GM12878 (cell line): ENCODE results near the gene TSPAN7. TPM values are rescaled to one million over a fixed set of nuclear protein-coding genes. Genes with fewer than 3 reads are reported as not detected.

ENCODE experiments used
- ATAC-seq: fragments of 200-7000 bp; cut with Tn5 transposase; 3 replicates; pipeline ENCODE4 v1.9.1; 2020; ENCODE audit warnings: mild to moderate bottlenecking, moderate library complexity
- BruUV-seq: library from RNA; stranded (reverse); fragments of 400-500 nt; replicated peaks from 2 replicates; lab custom pipeline; 2021; lab: Mats Ljungman, UMichigan
- CTCF ChIA-PET: fragments of 300-600 bp; sonication (Branson Sonifier 250); formaldehyde crosslinking; extraction: SDS; loops from one replicate; lab custom pipeline; 2021; ENCODE audit warnings: inconsistent platforms; lab: Yijun Ruan, JAX
- POLR2A ChIA-PET: fragments of 350-600 bp; formaldehyde crosslinking; extraction: SDS; loops from one replicate; lab custom pipeline; 2021; ENCODE audit warnings: inconsistent platforms; lab: Charles Lee
- RAD21 ChIA-PET: fragments of 300-600 bp; sonication (Branson Sonifier 250); formaldehyde crosslinking; loops from one replicate; lab custom pipeline; 2023; ENCODE audit warnings: antibody characterized with exemption; ENCODE audit not compliant: unreplicated experiment; lab: Charles Lee
- SMC1A ChIA-PET: fragments of 300-600 bp; sonication (Branson Sonifier 250); formaldehyde crosslinking; loops from one replicate; lab custom pipeline; 2023; ENCODE audit not compliant: unreplicated experiment, uncharacterized antibody; lab: Charles Lee
- DNase-seq: peaks from one replicate; pipeline ENCODE4 v3.0.0-alpha.2; 2011; ENCODE audit warnings: low read depth, low spot score
- FAIRE-seq: peaks from 3 replicates; lab custom pipeline; 2011; peaks lifted over from hg19 to GRCh38; lab: Jason Lieb, UNC
- H2AFZ ChIP-seq: 2 replicates; pipeline ENCODE4 v1.6.0; 2011; ENCODE audit warnings: low read depth, low read length, control low read depth; ENCODE audit not compliant: control insufficient read depth
- H3K27ac ChIP-seq: 2 replicates; pipeline ENCODE4 v1.5.1; 2011; ENCODE audit warnings: control low read depth; ENCODE audit not compliant: control insufficient read depth, insufficient read depth
- H3K27me3 ChIP-seq, 2 experiments: replicated peaks in 1 of 2; 2 replicates each; pipeline versions ENCODE4 v1.6.0 to v1.6.1; 2011; ENCODE audit warnings: low read length in 1 of 2; ENCODE audit not compliant: control insufficient read depth in 2 of 2, insufficient read depth in 2 of 2
- H3K36me3 ChIP-seq, 2 experiments: 2 replicates each; pipeline ENCODE4 v1.5.1; 2011; ENCODE audit warnings: low read length in 1 of 2; ENCODE audit not compliant: control insufficient read depth in 2 of 2, insufficient read depth in 2 of 2
- H3K4me1 ChIP-seq: 2 replicates; pipeline ENCODE4 v1.6.1; 2011; ENCODE audit warnings: mild to moderate bottlenecking, low read length, moderate library complexity, mixed read lengths; ENCODE audit not compliant: control insufficient read depth, insufficient read depth
- H3K4me2 ChIP-seq: 2 replicates; pipeline ENCODE4 v1.6.0; 2011; ENCODE audit warnings: control low read depth; ENCODE audit not compliant: control insufficient read depth, insufficient read depth
- H3K4me3 ChIP-seq: fragments of 200-600 bp; sonication (generic); 2 replicates; pipeline ENCODE4 v1.5.1; 2016
- H3K79me2 ChIP-seq: 2 replicates; pipeline ENCODE4 v1.6.0; 2011; ENCODE audit warnings: low read length; ENCODE audit not compliant: control insufficient read depth, insufficient read depth
- H3K9ac ChIP-seq: 2 replicates; pipeline ENCODE4 v1.8.0; 2011; ENCODE audit warnings: low read length, control low read depth, mixed read lengths; ENCODE audit not compliant: control insufficient read depth, insufficient read depth
- H3K9me3 ChIP-seq: replicated peaks from 3 replicates; pipeline ENCODE4 v1.5.1; 2011; ENCODE audit warnings: mild to moderate bottlenecking, low read length; ENCODE audit not compliant: control insufficient read depth, insufficient read depth
- H4K20me1 ChIP-seq: 2 replicates; pipeline ENCODE4 v1.6.0; 2011; ENCODE audit not compliant: control insufficient read depth, insufficient read depth
- ATF2 ChIP-seq: IDR thresholded peaks from 2 replicates; pipeline ENCODE4 v1.6.1; 2012; ENCODE audit warnings: low read length, inconsistent platforms
- E2F8 ChIP-seq: fragments of 450-650 bp; IDR thresholded peaks from 2 replicates; pipeline ENCODE4 v1.6.1; 2018; ENCODE audit warnings: mild to moderate bottlenecking, low read depth, moderate library complexity; ENCODE audit not compliant: partially characterized antibody
- JUNB ChIP-seq: IDR thresholded peaks from 2 replicates; pipeline ENCODE4 v1.6.1; 2016; ENCODE audit warnings: antibody characterized with exemption, mild to moderate bottlenecking
- KAT2A ChIP-seq: conservative IDR thresholded peaks from 2 replicates; pipeline ENCODE4 v1.6.1; 2011; ENCODE audit warnings: low read depth, low read length; ENCODE audit not compliant: control insufficient read depth
- LARP7 ChIP-seq: fragments of 450-650 bp; IDR thresholded peaks from 2 replicates; pipeline ENCODE4 v1.6.1; 2017; ENCODE audit warnings: mild to moderate bottlenecking
- NFXL1 ChIP-seq: fragments of 450-650 bp; IDR thresholded peaks from 2 replicates; pipeline ENCODE4 v1.6.1; 2017; ENCODE audit warnings: antibody characterized with exemption, mild to moderate bottlenecking, borderline replicate concordance
- POLR2AphosphoS2 ChIP-seq: IDR thresholded peaks from 2 replicates; pipeline ENCODE4 v1.6.1; 2011; ENCODE audit warnings: low read depth, mild to moderate bottlenecking, low read length, improper control_type of control experiment, moderate library complexity
- RELA ChIP-seq: fragments of 450-650 bp; IDR thresholded peaks from 2 replicates; pipeline ENCODE4 v1.8.0; 2014; ENCODE audit warnings: borderline replicate concordance; ENCODE audit not compliant: partially characterized antibody
- SIN3A ChIP-seq: IDR thresholded peaks from 2 replicates; pipeline ENCODE4 v1.6.1; 2012; ENCODE audit warnings: low read depth, low read length, improper control_type of control experiment
- TCF3 ChIP-seq: IDR thresholded peaks from 2 replicates; pipeline ENCODE4 v1.6.1; 2012; ENCODE audit warnings: low read depth, mild to moderate bottlenecking, low read length, borderline replicate concordance; ENCODE audit not compliant: insufficient read depth
- ZBED1 ChIP-seq: IDR thresholded peaks from 2 replicates; pipeline ENCODE4 v1.6.1; 2016; ENCODE audit warnings: borderline replicate concordance
- ZBTB40 ChIP-seq: fragments of 450-650 bp; IDR thresholded peaks from 2 replicates; pipeline ENCODE4 v1.6.1; 2016; ENCODE audit warnings: mild to moderate bottlenecking, moderate library complexity, borderline replicate concordance
- ZNF207 ChIP-seq: fragments of 450-650 bp; IDR thresholded peaks from 2 replicates; pipeline ENCODE4 v1.6.1; 2014; ENCODE audit warnings: antibody characterized with exemption, mild to moderate bottlenecking, borderline replicate concordance
- ZNF24 ChIP-seq: fragments of 450-650 bp; IDR thresholded peaks from 2 replicates; pipeline ENCODE4 v1.6.1; 2017; ENCODE audit warnings: antibody characterized with exemption, mild to moderate bottlenecking
- WGBS: methylation state at CpG from one replicate; pipeline ENCODE4 v1.1.6; 2016; ENCODE audit warnings: low lambda C conversion rate; ENCODE audit not compliant: insufficient replicate concordance, insufficient coverage; ENCODE audit errors: missing lambda C conversion rate; 5-methylcytosine and 5-hydroxymethylcytosine counted together
- in situ Hi-C: fragments of 300-500 bp; cut with MboI; formaldehyde crosslinking; loops from 9 replicates; pipeline ENCODE4 v1.14.3; 2018; ENCODE audit warnings: mixed read lengths
- intact Hi-C: fragments of 100-400 bp; cut with micrococcal nuclease; formaldehyde crosslinking; loops from one replicate; pipeline ENCODE4 v1.14.2; 2022; ENCODE audit not compliant: unreplicated experiment
- polyA plus RNA-seq, 11 experiments: library from polyadenylated mRNA; depleted of rRNA in 4 of 11; unstranded in 6 of 11; stranded (reverse) in 5 of 11; fragments of >200 nt; fragmentation: Nextera tagmentation in 4 of 11; fragmentation: Illumina TruSeq in 1 of 11; extraction: Ambion mirVana in 4 of 11; extraction: Trizol in 1 of 11; gene quantifications; 1 replicate in 1 of 11; 2 replicates in 10 of 11; pipeline versions ENCODE4 v1.2.1 to v1.2.3, GENCODE V29; 2011 to 2016; ENCODE audit warnings: inconsistent platforms in 2 of 11, missing spikeins in 2 of 11, low read depth in 1 of 11
- total RNA-seq, 4 experiments: library from RNA; depleted of rRNA in 3 of 4; stranded (reverse); fragments of >200 nt in 3 of 4; fragmentation: Illumina TruSeq in 1 of 4; extraction: Trizol in 1 of 4; gene quantifications; 2 replicates each; pipeline versions ENCODE4 v1.2.1 to v1.2.3, GENCODE V29; 2013 to 2021

The TSPAN7 gene
- total and polyA plus RNA-seq, 10 of the 15 experiments (the other 5 are each of a cell fraction or from before 2014, with no cell fraction given): 0.04 to 0.77 (median 0.14) TPM; not detected in 4

GRCh38 chrX:38514016-38514854, 47.1 kb upstream of the TSPAN7 start (continued):
- TF ChIP-seq E2F8: no peak
- no peak for TF ChIP-seq ZBED1

GRCh38 chrX:38515291-38515690, 46.1 kb upstream of the TSPAN7 start:
- SMC1A ChIA-PET: no interaction called here
- intact Hi-C loops: no loop called here
- ATAC-seq (no peak), FAIRE-seq (no peak), DNase-seq (no peak)
- Histone ChIP-seq H3K9me3 (no peaks in the 10 kb centered on the region), H3K4me1 (no peaks in the 10 kb centered on the region), H3K36me3 (no peaks in the 10 kb centered on the region), H3K27ac (no peak overlapping the region), H2AFZ (no peak overlapping the region), H3K79me2 (no peaks in the 10 kb centered on the region), H3K4me3 (no peak overlapping the region), H3K9ac (no peak overlapping the region), H3K27me3 (no peaks in the 10 kb centered on the region), H4K20me1 (no peaks in the 10 kb centered on the region), H3K4me2 (no peak overlapping the region)
- CTCF ChIA-PET: interaction anchor here (1.2 kb wide), 1 partner anchor 23 kb away, joined by 5 read pairs; no protein-coding TSS in a partner anchor
- POLR2A ChIA-PET: no interaction called here
- WGBS: 60% methylated on average over 1 of the region's 1 CpG
- RAD21 ChIA-PET: no interaction called here
- in situ Hi-C loops: no loop called here
- no TSS peak for BruUV-seq
- no peak for TF ChIP-seq ZNF24
- no peak for TF ChIP-seq KAT2A
- TF ChIP-seq RELA: no peak
- no peak for TF ChIP-seq ATF2
- TF ChIP-seq POLR2AphosphoS2: no peak
- TF ChIP-seq ZBTB40: no peak
- TF ChIP-seq TCF3: no peak
- TF ChIP-seq NFXL1: no peak
- no peak for TF ChIP-seq JUNB
- no peak for TF ChIP-seq SIN3A
- TF ChIP-seq LARP7: no peak
- TF ChIP-seq ZNF207: no peak
